Heart left ventricle (tissue), 16 donors: ENCODE data around the gene GIT2. TPM values are rescaled to one million over a fixed set of nuclear protein-coding genes. Genes with fewer than 3 reads are reported as not detected.

Experiments
- ATAC-seq, 4 donors: fragments of 200-7000 bp; cut with Tn5 transposase; one replicate each; pipeline ENCODE4 v1.9.1; 2020 to 2022; ENCODE audit warnings: moderate library complexity in 4 of 4, mild to moderate bottlenecking in 3 of 4, moderate number of reproducible peaks in 1 of 4
- DNase-seq, 5 donors: peaks; one replicate each; pipeline ENCODE4 v3.0.0-alpha.2; 2020
- H3K27ac ChIP-seq, 12 donors: fragments of 200-600 bp; sonication (generic) in 4 of 12; one replicate each; pipeline versions ENCODE4 v1.5.0 to v1.8.0; 2016 to 2022; ENCODE audit warnings: mild to moderate bottlenecking in 2 of 12
- H3K27me3 ChIP-seq, 9 donors: fragments of 200-600 bp; sonication (generic) in 2 of 9; one replicate each; pipeline versions ENCODE4 v1.5.1 to v1.8.0; 2016 to 2022; ENCODE audit warnings: mild to moderate bottlenecking in 3 of 9
- H3K36me3 ChIP-seq, 9 donors: fragments of 200-600 bp; sonication (generic) in 2 of 9; one replicate each; pipeline versions ENCODE4 v1.5.0 to v1.8.0; 2018 to 2022; ENCODE audit warnings: mild to moderate bottlenecking in 2 of 9
- H3K4me1 ChIP-seq, 12 donors: fragments of 200-600 bp; sonication (generic) in 4 of 12; one replicate each; pipeline versions ENCODE4 v1.5.0 to v1.8.0; 2016 to 2022; ENCODE audit warnings: mild to moderate bottlenecking in 3 of 12
- H3K4me3 ChIP-seq, 12 donors: fragments of 200-600 bp; sonication (generic) in 4 of 12; one replicate each; pipeline versions ENCODE4 v1.5.0 to v1.8.0; 2017 to 2022; ENCODE audit warnings: mild to moderate bottlenecking in 9 of 12, moderate library complexity in 4 of 12
- H3K9me3 ChIP-seq, 12 donors: fragments of 200-600 bp; sonication (generic) in 4 of 12; one replicate each; pipeline versions ENCODE4 v1.5.0 to v1.8.0; 2016 to 2022; ENCODE audit warnings: mild to moderate bottlenecking in 1 of 12
- CTCF ChIP-seq, 12 donors: fragments of 200-600 bp; sonication (generic) in 4 of 12; IDR thresholded peaks; one replicate each; pipeline versions ENCODE4 v1.5.0 to v1.8.0; 2018 to 2022; ENCODE audit warnings: antibody characterized with exemption in 12 of 12, mild to moderate bottlenecking in 5 of 12
- POLR2A ChIP-seq, 2 donors: fragments of 450-650 bp; IDR thresholded peaks; one replicate each; pipeline ENCODE4 v1.6.1; 2017; ENCODE audit warnings: antibody characterized with exemption in 2 of 2, mild to moderate bottlenecking in 2 of 2, moderate library complexity in 2 of 2
- WGBS, 4 donors: extraction: QIAGEN DNeasy Blood & Tissue Kit in 2 of 4; methylation state at CpG; one replicate each; pipeline versions ENCODE4 v1.1.5 to v1.1.7; 2013 to 2018; 5-methylcytosine and 5-hydroxymethylcytosine counted together
- intact Hi-C, 10 donors: fragments of 100-400 bp; cut with DNase I; formaldehyde crosslinking; loops; one replicate each; pipeline versions ENCODE4 v1.11.1 to v1.14.2; 2022
- polyA plus RNA-seq, 2 donors: library from polyadenylated mRNA; stranded (reverse); fragments of 200-250 nt; gene quantifications; one replicate each; pipeline ENCODE4 v1.2.3, GENCODE V29; 2013
- total RNA-seq, 9 donors: library from RNA; depleted of rRNA in 2 of 9; stranded (reverse); fragments of >200 nt in 2 of 9; fragmentation: NEBNext Ultra II Directional in 3 of 9; extraction: Animal tissue kit (Norgen Biotek cat#: 25700) in 3 of 9; gene quantifications; one replicate each; pipeline versions ENCODE4 v1.1.0 to v1.2.4, GENCODE V29; 2016 to 2023
- donor health status: ischemic (EF 13 %, LVEDD 7.1; RV severe dilation, severe dysfunction).
- donor health status: healthy with polysubstance abuse.
- donor health status: DM: no; HTN: yes; CAD: no.
- donor health status: DM: no; HTN: no; CAD: no.
- donor health status: ischemic (EF 25% LVEDD 6.9; RV normal size, moderate dysfunction).
- donor health status: ischemic (EF 25% LVEDD 5.7; RV mildly dilated, moderate dysfunction).
- donor health status: healthy.
- donor health status: DM: yes; HTN: yes; CAD: no.
- donor health status: ischemic (EF 35%, LVEDD 5.7; RV mildly dilated, moderate dysfunction).
- donor health status: nonischemic (EF 11% LVEDD 7.7; RV severe dilation, severe dysfunction).
- donor health status: DM: yes; HTN: yes; CAD: no.
- donor health status: PGD.
- donor health status: ischemic (EF 29% LVEDD 5.4; RV normal size, mild dysfunction).
- donor health status: nonischemic (EF 23%, LVEDD 6.1; RV moderate dilation, normal function).

The GIT2 gene
- total and polyA plus RNA-seq, 11 donors = 17.4 to 56.7 (median 36.2) TPM

- TF ChIP-seq CTCF (IDR thresholded peaks at IDR 0.05) = no peak
- TF ChIP-seq POLR2A (IDR thresholded peaks at IDR 0.05) = no peak
- intact Hi-C loops = loop anchor here in 3 of 10 donors (5.0 kb wide), 1 partner anchor 50 kb away; the partner anchor contains the start of genes ANKRD13A (in 3 of the 3) and GIT2 (in 3 of the 3)
- Histone ChIP-seq H3K4me1 (peaks cover 0 to 78% (median 63%) of the 10 kb centered on the region in 12 donors), H3K36me3 (peaks cover 0 to 94% (median 66%) of the 10 kb centered on the region in 9 donors), H3K4me3 (no peak overlapping the region), H3K27ac (peak overlapping the region in 11 of 12 donors; percentile 14 to 84 (median 57)), H3K9me3 (no peaks in the 10 kb centered on the region), H3K27me3 (no peaks in the 10 kb centered on the region)
- WGBS, 4 donors = 87 to 93% (median 92%) methylated on average over 9 of the region's 9 CpGs
- no peak for ATAC-seq
- no peak for DNase-seq
These were observed 49.3 kb downstream of the GIT2 start for GRCh38 chr12:109946913-109947312.

GRCh38 chr12:109946505-109946904, 49.7 kb downstream of the GIT2 start:
- peaks cover 0 to 92% (median 62%) of the 10 kb centered on the region in 9 donors for H3K36me3 ChIP-seq
- H3K4me3 ChIP-seq = no peak overlapping the region
- intact Hi-C loops = loop anchor here in 3 of 10 donors (5.0 kb wide), 1 partner anchor 51 kb away; the partner anchor contains the start of genes ANKRD13A (in 3 of the 3) and GIT2 (in 3 of the 3)

GRCh38 chr12:109944561-109945359, 51.4 kb downstream of the GIT2 start:
- H3K4me3 ChIP-seq = no peak overlapping the region
- intact Hi-C loops = loop anchor here in 3 of 10 donors (5.0 kb wide), 1 partner anchor 53 kb away; the partner anchor contains the start of genes ANKRD13A (in 3 of the 3) and GIT2 (in 3 of the 3)
- no peaks in the 10 kb centered on the region for H3K27me3 ChIP-seq
- WGBS, 4 donors = 29 to 38% (median 35%) methylated on average over 17 of the region's 17 CpGs
- ATAC-seq (peak; percentile 35 to 80 (median 74)), DNase-seq (peak in 4 of 5 donors; percentile 35 to 46 (median 39))
- H3K27ac ChIP-seq = peak overlapping the region in 9 of 12 donors; percentile 15 to 55 (median 35)
- TF ChIP-seq CTCF (IDR thresholded peaks at IDR 0.05) (peak in 1 of 12 donors; percentile 28), POLR2A (IDR thresholded peaks at IDR 0.05) (no peak)
- H3K4me1 ChIP-seq = peaks cover 0 to 56% (median 46%) of the 10 kb centered on the region in 12 donors
- H3K36me3 ChIP-seq = peaks cover 0 to 90% (median 59%) of the 10 kb centered on the region in 9 donors
- H3K9me3 ChIP-seq = no peaks in the 10 kb centered on the region

More at GRCh38 chr12:109946505-109946904, 49.7 kb downstream of the GIT2 start:
- Histone ChIP-seq H3K27me3 (no peaks in the 10 kb centered on the region), H3K9me3 (no peaks in the 10 kb centered on the region), H3K27ac (peak overlapping the region in 10 of 12 donors; percentile 14 to 84 (median 57)), H3K4me1 (peaks cover 0 to 74% (median 59%) of the 10 kb centered on the region in 12 donors)
- peak in 2 of 4 donors; percentile 33 to 43 for ATAC-seq
- no peak for TF ChIP-seq CTCF (IDR thresholded peaks at IDR 0.05)
- peak in 1 of 5 donors; percentile 28 for DNase-seq
- 33 to 41% (median 39%) methylated on average over 5 of the region's 5 CpGs for WGBS, 4 donors

GRCh38 chr12:109943811-109944210, 52.4 kb downstream of the GIT2 start:
- Histone ChIP-seq H3K4me1 (peaks cover 0 to 47% (median 37%) of the 10 kb centered on the region in 12 donors), H3K4me3 (no peak overlapping the region), H3K9me3 (no peaks in the 10 kb centered on the region), H3K27me3 (no peaks in the 10 kb centered on the region), H3K36me3 (peaks cover 0 to 90% (median 59%) of the 10 kb centered on the region in 9 donors), H3K27ac (peak overlapping the region in 1 of 12 donors; percentile 23)
- ATAC-seq (no peak), DNase-seq (no peak)
- intact Hi-C loops = no loop called here
- TF ChIP-seq POLR2A (IDR thresholded peaks at IDR 0.05) (no peak), CTCF (IDR thresholded peaks at IDR 0.05) (no peak)
- WGBS, 4 donors = 89 to 96% (median 92%) methylated on average over 7 of the region's 7 CpGs
